Measurements from ENCODE around the gene CSF2RB.

CSF2RB gene

GRCh38 chr22:36913427-36914389 is at the start of gene CSF2RB:
Gene CSF2RB, plus strand, starts transcription at chr22:36913628. Its CDS starts 8,580 bp downstream, at chr22:36922208.
- FAIRE-seq (peak; percentile 90), DNase-seq (ENCODE audit: insufficient read length, low spot score) (no peak)

GRCh38 chr22:36863979-36864378 is 49.4 kb upstream of the CSF2RB start:
- DNase-seq (ENCODE audit: insufficient read length, low spot score) (no peak), FAIRE-seq (no peak)

- FAIRE-seq: no peak
These were observed 48.8 kb upstream of the CSF2RB start for GRCh38 chr22:36864454-36865215.

DNA sequence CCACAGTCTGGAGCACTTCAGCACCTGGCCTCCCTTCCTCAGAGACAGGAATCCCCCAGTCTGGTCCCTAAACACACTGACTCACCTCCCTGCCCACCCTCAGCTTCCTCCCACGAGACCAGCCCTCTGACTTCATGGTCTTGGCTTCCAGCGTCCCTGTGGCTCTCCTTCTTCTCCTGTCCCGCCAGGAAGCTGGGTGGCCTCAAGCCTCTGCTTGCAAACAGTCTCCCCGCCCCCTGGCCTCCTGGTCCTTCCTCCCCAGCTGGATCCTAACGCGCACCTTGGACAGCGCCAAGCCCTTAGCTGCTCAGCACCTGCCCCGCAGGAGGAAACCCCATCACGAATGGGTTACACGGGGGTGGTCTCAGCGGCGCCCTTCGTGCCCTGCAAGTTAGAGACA is 48.1 kb upstream of the CSF2RB start:
- FAIRE-seq (no peak), DNase-seq (ENCODE audit: insufficient read length, low spot score) (no peak)

More at GRCh38 chr22:36864454-36865215, 48.8 kb upstream of the CSF2RB start:
- no peak for DNase-seq (ENCODE audit: insufficient read length, low spot score)

- FAIRE-seq (no peak), DNase-seq (ENCODE audit: insufficient read length, low spot score) (no peak)
These were observed 45.7 kb upstream of the CSF2RB start for GRCh38 chr22:36867695-36868094.

- no peak for FAIRE-seq
These were observed 44.8 kb upstream of the CSF2RB start for GRCh38 chr22:36868546-36869181.

GRCh38 chr22:36870250-36870649 is 43.2 kb upstream of the CSF2RB start:
- FAIRE-seq (no peak), DNase-seq (ENCODE audit: insufficient read length, low spot score) (no peak)

More at GRCh38 chr22:36868546-36869181, 44.8 kb upstream of the CSF2RB start:
- DNase-seq (ENCODE audit: insufficient read length, low spot score): no peak

DNA sequence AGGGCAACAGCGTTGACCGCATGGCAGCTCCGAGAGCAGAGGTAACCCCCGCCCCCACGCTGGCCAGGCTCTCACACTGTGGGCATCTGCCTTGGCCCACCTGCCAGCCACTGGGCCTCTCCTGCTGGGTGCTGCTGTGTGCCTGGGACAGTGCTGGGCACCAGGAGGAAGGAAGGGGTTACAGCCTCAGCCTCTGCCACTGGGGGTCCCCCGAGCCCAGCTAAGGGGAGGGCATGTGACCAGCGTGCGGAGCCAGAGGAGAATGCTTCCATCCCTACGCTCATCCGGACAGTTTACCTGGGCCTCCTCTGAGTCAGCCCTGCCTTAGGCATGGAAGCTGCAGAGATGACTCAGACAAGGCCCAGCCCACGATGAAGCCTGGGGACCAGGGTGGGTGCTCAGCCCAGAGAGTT is 41.8 kb upstream of the CSF2RB start:
- DNase-seq (ENCODE audit: insufficient read length, low spot score) (no peak), FAIRE-seq (no peak)

GRCh38 chr22:36872084-36872483 is 41.3 kb upstream of the CSF2RB start:
- FAIRE-seq (no peak), DNase-seq (ENCODE audit: insufficient read length, low spot score) (no peak)

GRCh38 chr22:36872866-36873498 is 40.4 kb upstream of the CSF2RB start:
- FAIRE-seq (no peak), DNase-seq (ENCODE audit: insufficient read length, low spot score) (no peak)

GRCh38 chr22:36873614-36874308 is 39.7 kb upstream of the CSF2RB start:
- FAIRE-seq (peak; percentile 98), DNase-seq (ENCODE audit: insufficient read length, low spot score) (peak; percentile 68)

GRCh38 chr22:36874309-36874696 is 39.1 kb upstream of the CSF2RB start:
- no peak for DNase-seq (ENCODE audit: insufficient read length, low spot score)
- FAIRE-seq: no peak

DNA sequence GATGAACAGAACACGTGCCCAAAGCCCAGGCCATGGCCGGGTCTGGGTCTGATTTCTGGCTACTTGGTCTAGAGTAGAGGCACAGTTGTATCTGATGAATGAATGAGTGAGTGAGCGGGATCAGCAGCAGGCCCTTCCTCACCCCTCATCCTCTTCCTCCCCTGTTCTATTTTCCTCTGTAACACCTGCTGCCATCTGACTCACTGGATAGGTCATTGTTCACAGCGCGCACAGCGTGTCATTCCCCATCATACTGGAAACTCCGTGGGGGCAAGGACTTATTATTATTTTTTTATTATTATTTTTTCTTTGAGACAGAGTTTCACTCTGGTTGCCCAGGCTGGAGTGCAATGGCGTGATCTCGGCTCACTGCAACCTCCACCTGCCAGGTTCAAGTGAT is 38.7 kb upstream of the CSF2RB start:
- FAIRE-seq: no peak
- no peak for DNase-seq (ENCODE audit: insufficient read length, low spot score)

DNA sequence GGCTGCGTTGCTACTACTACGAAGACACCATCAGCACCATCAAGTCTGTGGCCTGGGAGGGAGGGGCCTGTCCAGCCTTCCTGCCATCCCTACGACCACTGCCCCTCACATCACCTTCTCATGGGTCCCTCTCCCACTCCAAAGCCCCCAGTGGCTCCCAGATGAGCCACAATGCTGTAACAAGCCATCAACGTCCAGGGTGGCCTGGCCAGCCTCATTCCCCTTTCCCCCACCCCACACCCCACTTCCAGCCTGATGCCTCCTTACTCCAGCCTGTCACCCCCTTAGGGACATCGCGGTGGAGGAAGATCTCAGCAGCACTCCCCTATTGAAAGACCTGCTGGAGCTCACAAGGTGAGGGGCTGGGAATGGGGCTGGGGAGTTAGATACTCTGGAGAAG is 37.7 kb upstream of the CSF2RB start:
- no peak for DNase-seq (ENCODE audit: insufficient read length, low spot score)
- FAIRE-seq: no peak

DNA sequence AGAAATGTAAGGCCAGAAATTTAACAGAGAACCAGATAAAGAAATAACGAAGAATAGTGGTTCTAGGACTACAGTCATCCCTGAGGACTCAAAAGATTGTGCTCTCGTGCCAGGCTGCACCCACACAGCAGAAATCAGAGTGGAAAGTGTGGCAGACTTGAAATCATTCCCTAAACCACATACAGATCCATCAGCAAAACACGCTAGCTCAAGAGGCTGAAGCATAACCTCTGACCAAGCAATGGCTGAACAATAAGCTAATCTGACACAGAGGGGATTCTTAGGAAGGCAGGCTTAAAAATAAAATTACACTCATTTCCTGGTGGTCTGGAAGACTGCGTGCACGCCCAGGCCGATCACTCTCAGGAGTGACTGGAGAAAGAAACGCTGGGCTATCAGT is 33.7 kb upstream of the CSF2RB start:
- no peak for FAIRE-seq
- DNase-seq (ENCODE audit: insufficient read length, low spot score): no peak

DNA sequence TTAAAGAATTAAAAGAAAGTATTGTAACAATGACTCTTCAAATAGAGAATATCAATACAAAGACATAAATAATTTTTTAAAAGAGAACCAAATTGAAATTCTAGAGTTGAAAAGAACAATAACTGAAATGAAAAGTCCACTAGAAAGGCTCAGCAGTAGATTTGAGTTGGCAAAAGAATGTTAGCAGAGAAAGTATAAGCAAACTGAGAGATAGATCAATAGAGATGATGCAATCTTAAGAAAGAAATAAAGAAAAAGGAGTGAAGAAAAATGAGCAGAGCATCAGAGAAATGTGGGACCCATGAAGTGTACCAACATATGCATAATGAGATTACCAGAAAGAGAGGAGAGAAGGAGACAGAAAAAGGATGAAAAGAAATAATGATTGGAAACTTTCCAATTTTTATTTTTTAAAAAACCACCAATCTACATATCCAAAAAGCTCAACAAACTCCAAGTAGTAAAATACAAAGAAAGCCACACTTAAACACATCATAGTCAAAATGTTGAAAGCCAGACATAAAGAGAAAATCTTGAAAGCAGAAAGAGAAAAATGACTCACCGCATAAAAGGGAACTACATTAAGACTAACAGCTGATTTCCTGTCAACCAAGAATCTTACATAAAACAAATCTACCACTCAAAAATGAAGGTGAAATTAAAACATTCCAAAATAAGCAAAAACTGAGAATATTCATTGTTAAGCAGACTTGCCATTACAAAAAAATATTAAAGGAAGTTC is 31.8 kb upstream of the CSF2RB start:
- no peak for FAIRE-seq
- DNase-seq (ENCODE audit: insufficient read length, low spot score): no peak

- FAIRE-seq (no peak), DNase-seq (ENCODE audit: insufficient read length, low spot score) (no peak)
These were observed 28.9 kb upstream of the CSF2RB start for GRCh38 chr22:36884349-36885158.

GRCh38 chr22:36885474-36885873 is 28.0 kb upstream of the CSF2RB start:
- FAIRE-seq: no peak
- no peak for DNase-seq (ENCODE audit: insufficient read length, low spot score)

DNA sequence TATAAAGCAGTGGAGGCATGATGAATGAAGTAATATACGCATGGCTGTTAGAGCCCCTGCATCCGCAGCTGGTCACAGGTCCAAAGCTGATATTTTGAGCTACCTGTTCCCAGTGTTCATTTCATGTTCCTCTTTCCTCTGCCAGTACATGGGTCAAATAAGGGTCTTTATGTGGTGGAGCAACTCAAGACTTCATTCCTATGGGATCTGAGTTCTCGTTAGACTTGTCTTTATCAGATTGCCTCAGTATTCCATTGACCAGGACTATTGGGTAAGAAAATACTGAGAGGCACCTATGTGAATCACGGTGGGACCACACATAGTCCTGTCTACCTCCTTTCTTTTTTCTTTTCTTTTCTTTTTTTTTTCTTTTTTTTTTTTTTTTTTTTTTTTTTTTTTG is 27.4 kb upstream of the CSF2RB start:
- DNase-seq (ENCODE audit: insufficient read length, low spot score) (no peak), FAIRE-seq (no peak)
